Measurements from ENCODE around the gene ARHGDIG.

ARHGDIG gene

DNA sequence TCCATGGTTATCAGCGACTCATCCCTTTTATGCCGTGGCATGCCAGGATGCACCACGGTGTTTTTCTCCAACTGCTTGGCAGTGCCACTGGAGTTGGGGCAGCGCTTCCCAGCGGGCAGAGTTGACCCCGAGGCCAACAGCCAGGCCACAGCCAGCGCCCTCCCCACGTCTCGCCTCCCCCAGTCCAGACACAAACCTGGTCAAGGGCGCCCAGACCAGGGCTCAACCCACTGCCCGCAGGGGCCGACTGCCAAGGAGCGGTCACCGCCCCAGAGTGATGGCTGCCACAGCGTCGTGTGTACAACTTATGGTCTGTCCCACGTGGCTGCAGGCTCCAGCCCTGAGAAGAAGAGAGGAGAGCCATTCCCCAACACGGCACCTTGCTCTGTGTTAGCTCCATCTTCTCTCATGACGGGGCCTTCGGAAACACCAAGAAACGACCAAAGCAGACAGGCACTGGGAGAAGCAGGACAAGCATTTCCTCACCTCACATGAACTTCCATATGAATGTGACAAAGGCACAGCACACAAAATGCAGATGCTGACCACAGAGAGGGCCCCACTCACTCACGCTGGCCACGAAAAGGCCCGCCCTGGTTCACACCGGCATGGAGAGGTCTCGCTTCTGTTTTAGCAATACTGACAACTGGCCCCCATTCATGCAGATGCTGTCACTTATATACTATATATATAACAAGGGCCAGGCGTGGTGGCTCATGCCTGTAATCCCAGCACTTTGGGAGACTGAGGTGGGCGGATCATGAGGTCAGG is 45.2 kb downstream of the ARHGDIG start:
- TF ChIP-seq FOXP2 (optimal IDR thresholded peaks at IDR 0.05; ENCODE audit: borderline replicate concordance, extremely low read depth, extremely low read length, insufficient read depth), result no peak
- no peak for TF ChIP-seq TAF1 (IDR thresholded peaks at IDR 0.05; ENCODE audit: borderline replicate concordance, insufficient read depth, low read length)

DNA sequence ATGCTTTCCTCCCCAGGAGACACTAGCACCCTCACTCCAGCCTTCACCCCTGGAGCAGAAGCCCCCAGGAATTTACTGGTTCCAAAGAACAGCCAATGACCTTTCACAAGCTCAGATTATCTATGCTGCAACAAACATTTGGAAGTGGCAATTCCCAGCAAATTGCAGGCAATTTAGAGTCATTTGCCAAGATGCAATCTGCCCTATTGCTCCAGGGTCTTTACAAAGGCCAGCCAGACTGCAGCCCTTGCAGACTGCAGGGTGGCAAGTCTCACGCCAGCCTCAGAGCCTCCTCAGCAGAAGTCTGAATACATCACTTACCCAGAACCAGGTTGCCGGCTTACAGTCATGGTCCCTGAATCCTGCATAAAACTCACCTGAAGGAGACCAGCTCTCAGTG is 50.4 kb downstream of the ARHGDIG start:
- TF ChIP-seq SIN3A (IDR thresholded peaks at IDR 0.05; ENCODE audit: borderline replicate concordance, insufficient read depth, low read length) (no peak), TAF1 (IDR thresholded peaks at IDR 0.05; ENCODE audit: borderline replicate concordance, insufficient read depth, low read length) (no peak), POLR2AphosphoS5 (IDR thresholded peaks at IDR 0.05; ENCODE audit: low read depth, low read length) (no peak), FOXP2 (optimal IDR thresholded peaks at IDR 0.05; ENCODE audit: borderline replicate concordance, extremely low read depth, extremely low read length, insufficient read depth) (no peak)
- TF ChIP-seq, protein P1, sequence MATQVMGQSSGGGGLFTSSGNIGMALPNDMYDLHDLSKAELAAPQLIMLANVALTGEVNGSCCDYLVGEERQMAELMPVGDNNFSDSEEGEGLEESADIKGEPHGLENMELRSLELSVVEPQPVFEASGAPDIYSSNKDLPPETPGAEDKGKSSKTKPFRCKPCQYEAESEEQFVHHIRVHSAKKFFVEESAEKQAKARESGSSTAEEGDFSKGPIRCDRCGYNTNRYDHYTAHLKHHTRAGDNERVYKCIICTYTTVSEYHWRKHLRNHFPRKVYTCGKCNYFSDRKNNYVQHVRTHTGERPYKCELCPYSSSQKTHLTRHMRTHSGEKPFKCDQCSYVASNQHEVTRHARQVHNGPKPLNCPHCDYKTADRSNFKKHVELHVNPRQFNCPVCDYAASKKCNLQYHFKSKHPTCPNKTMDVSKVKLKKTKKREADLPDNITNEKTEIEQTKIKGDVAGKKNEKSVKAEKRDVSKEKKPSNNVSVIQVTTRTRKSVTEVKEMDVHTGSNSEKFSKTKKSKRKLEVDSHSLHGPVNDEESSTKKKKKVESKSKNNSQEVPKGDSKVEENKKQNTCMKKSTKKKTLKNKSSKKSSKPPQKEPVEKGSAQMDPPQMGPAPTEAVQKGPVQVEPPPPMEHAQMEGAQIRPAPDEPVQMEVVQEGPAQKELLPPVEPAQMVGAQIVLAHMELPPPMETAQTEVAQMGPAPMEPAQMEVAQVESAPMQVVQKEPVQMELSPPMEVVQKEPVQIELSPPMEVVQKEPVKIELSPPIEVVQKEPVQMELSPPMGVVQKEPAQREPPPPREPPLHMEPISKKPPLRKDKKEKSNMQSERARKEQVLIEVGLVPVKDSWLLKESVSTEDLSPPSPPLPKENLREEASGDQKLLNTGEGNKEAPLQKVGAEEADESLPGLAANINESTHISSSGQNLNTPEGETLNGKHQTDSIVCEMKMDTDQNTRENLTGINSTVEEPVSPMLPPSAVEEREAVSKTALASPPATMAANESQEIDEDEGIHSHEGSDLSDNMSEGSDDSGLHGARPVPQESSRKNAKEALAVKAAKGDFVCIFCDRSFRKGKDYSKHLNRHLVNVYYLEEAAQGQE (IDR thresholded peaks at IDR 0.05; ENCODE audit: insufficient read depth in 1 of 2, low read depth in 2 of 2, low read length in 2 of 2), result no peak
